Tibial nerve (tissue), 4 donors: ENCODE results near the gene SCARF1. TPM values are rescaled to one million over a fixed set of nuclear protein-coding genes. Genes with fewer than 3 reads are reported as not detected.

ENCODE experiments used
- DNase-seq, 2 donors: peaks; one replicate each; pipeline ENCODE4 v3.0.0-alpha.2; 2019; ENCODE audit warnings: low spot score in 2 of 2
- H3K27ac ChIP-seq, 4 donors: fragments of 200-600 bp; sonication (generic) in 3 of 4; one replicate each; pipeline ENCODE4 v1.5.1; 2017 to 2019; ENCODE audit warnings: mild to moderate bottlenecking in 1 of 4
- H3K27me3 ChIP-seq, 2 donors: fragments of 200-600 bp; sonication (generic) in 1 of 2; one replicate each; pipeline versions ENCODE4 v1.5.1 to v1.6.0; 2017 to 2019
- H3K36me3 ChIP-seq, 3 donors: fragments of 200-600 bp; sonication (generic); one replicate each; pipeline ENCODE4 v1.5.1; 2018 to 2019
- H3K4me1 ChIP-seq, 4 donors: fragments of 200-600 bp; sonication (generic) in 3 of 4; one replicate each; pipeline ENCODE4 v1.5.1; 2017 to 2019
- H3K4me3 ChIP-seq, 4 donors: fragments of 200-600 bp; sonication (generic) in 3 of 4; one replicate each; pipeline ENCODE4 v1.5.1; 2017 to 2019; ENCODE audit warnings: mild to moderate bottlenecking in 1 of 4, moderate library complexity in 1 of 4
- H3K9me3 ChIP-seq, 4 donors: fragments of 200-600 bp; sonication (generic) in 3 of 4; one replicate each; pipeline ENCODE4 v1.5.1; 2017 to 2019
- CTCF ChIP-seq, 5 experiments: fragments of 200-600 bp in 3 of 5; fragments of 450-650 bp in 2 of 5; sonication (generic) in 3 of 5; IDR thresholded peaks; one replicate each; pipeline ENCODE4 v1.5.1; 2016 to 2019; ENCODE audit warnings: antibody characterized with exemption in 5 of 5, mild to moderate bottlenecking in 3 of 5, moderate library complexity in 2 of 5
- EP300 ChIP-seq, 2 donors: sonication (generic); formaldehyde crosslinking; IDR thresholded peaks; one replicate each; pipeline ENCODE4 v1.6.1; 2017; ENCODE audit warnings: antibody characterized with exemption in 2 of 2, mild to moderate bottlenecking in 1 of 2
- POLR2A ChIP-seq, 2 donors: fragments of 450-650 bp; IDR thresholded peaks; one replicate each; pipeline ENCODE4 v1.6.1; 2017; ENCODE audit warnings: antibody characterized with exemption in 2 of 2, mild to moderate bottlenecking in 2 of 2, moderate library complexity in 2 of 2
- WGBS, 2 donors: methylation state at CpG; one replicate each; pipeline ENCODE4 v1.1.5; 2018; 5-methylcytosine and 5-hydroxymethylcytosine counted together
- total RNA-seq, 4 donors: library from RNA; depleted of rRNA; stranded (reverse); fragments of >200 nt; gene quantifications; one replicate each; pipeline ENCODE4 v1.1.0, GENCODE V29; 2016

The SCARF1 gene
- total RNA-seq, 4 donors from 2014 or later = 7.1 to 30.6 (median 21.7) TPM

GRCh38 chr17:1639549-1640180 is 5.9 kb downstream of the SCARF1 start:
- WGBS, 2 donors = 80 to 90% methylated on average over 5 to 8 of the region's 11 CpGs
- no peak overlapping the region for H3K4me3 ChIP-seq
- peaks cover 0 to 22% (median 0%) of the 10 kb centered on the region in 3 donors for H3K36me3 ChIP-seq

GRCh38 chr17:1638624-1639300 is 6.8 kb downstream of the SCARF1 start:
- no peak overlapping the region for H3K4me3 ChIP-seq
- DNase-seq = no peak
- WGBS, 2 donors = 73 to 76% methylated on average over 16 to 19 of the region's 19 CpGs
- H3K27me3 ChIP-seq = no peaks in the 10 kb centered on the region
- H3K9me3 ChIP-seq = no peaks in the 10 kb centered on the region
- H3K4me1 ChIP-seq = peaks cover 0 to 6% (median under 1%) of the 10 kb centered on the region in 4 donors
- H3K27ac ChIP-seq = no peak overlapping the region
- TF ChIP-seq CTCF (IDR thresholded peaks at IDR 0.05) (no peak), POLR2A (IDR thresholded peaks at IDR 0.05) (no peak)
- peaks cover 0 to 22% (median 0%) of the 10 kb centered on the region in 3 donors for H3K36me3 ChIP-seq

More at GRCh38 chr17:1639549-1640180, 5.9 kb downstream of the SCARF1 start:
- Histone ChIP-seq H3K27me3 (no peaks in the 10 kb centered on the region), H3K27ac (no peak overlapping the region), H3K9me3 (no peaks in the 10 kb centered on the region), H3K4me1 (peaks cover 0 to 15% (median 8%) of the 10 kb centered on the region in 4 donors)
- no peak for DNase-seq
- TF ChIP-seq CTCF (IDR thresholded peaks at IDR 0.05) (no peak), EP300 (IDR thresholded peaks at IDR 0.05) (no peak), POLR2A (IDR thresholded peaks at IDR 0.05) (no peak)

GRCh38 chr17:1638171-1638590 is 7.4 kb downstream of the SCARF1 start:
- H3K4me3 ChIP-seq = no peak overlapping the region
- 49 to 50% methylated on average over 14 to 17 of the region's 17 CpGs for WGBS, 2 donors
- TF ChIP-seq CTCF (IDR thresholded peaks at IDR 0.05) (no peak), POLR2A (IDR thresholded peaks at IDR 0.05) (no peak), EP300 (IDR thresholded peaks at IDR 0.05) (no peak)
- peaks cover 0 to under 1% (median 0%) of the 10 kb centered on the region in 4 donors for H3K4me1 ChIP-seq
- H3K27me3 ChIP-seq = no peaks in the 10 kb centered on the region
- H3K9me3 ChIP-seq = no peaks in the 10 kb centered on the region
- H3K36me3 ChIP-seq = peaks cover 0 to 22% (median 0%) of the 10 kb centered on the region in 3 donors
- no peak for DNase-seq
- H3K27ac ChIP-seq = no peak overlapping the region

- DNase-seq = no peak
- Histone ChIP-seq H3K27me3 (no peaks in the 10 kb centered on the region), H3K4me1 (no peaks in the 10 kb centered on the region), H3K27ac (no peak overlapping the region), H3K9me3 (no peaks in the 10 kb centered on the region), H3K36me3 (peaks cover 0 to 22% (median 0%) of the 10 kb centered on the region in 3 donors), H3K4me3 (no peak overlapping the region)
- WGBS, 2 donors = 82 to 85% methylated on average over 14 to 15 of the region's 15 CpGs
- TF ChIP-seq POLR2A (IDR thresholded peaks at IDR 0.05) (no peak), EP300 (IDR thresholded peaks at IDR 0.05) (no peak), CTCF (IDR thresholded peaks at IDR 0.05) (no peak)
These were observed 8.7 kb downstream of the SCARF1 start for GRCh38 chr17:1636732-1637285.
